ENCODE measurements around the gene WTAP.
"Not testable (repeated sequence)": the region's sequence is repeated elsewhere in the genome, so short reads cannot be mapped to it uniquely, and the experiment has no call there.

Gene WTAP

DNA sequence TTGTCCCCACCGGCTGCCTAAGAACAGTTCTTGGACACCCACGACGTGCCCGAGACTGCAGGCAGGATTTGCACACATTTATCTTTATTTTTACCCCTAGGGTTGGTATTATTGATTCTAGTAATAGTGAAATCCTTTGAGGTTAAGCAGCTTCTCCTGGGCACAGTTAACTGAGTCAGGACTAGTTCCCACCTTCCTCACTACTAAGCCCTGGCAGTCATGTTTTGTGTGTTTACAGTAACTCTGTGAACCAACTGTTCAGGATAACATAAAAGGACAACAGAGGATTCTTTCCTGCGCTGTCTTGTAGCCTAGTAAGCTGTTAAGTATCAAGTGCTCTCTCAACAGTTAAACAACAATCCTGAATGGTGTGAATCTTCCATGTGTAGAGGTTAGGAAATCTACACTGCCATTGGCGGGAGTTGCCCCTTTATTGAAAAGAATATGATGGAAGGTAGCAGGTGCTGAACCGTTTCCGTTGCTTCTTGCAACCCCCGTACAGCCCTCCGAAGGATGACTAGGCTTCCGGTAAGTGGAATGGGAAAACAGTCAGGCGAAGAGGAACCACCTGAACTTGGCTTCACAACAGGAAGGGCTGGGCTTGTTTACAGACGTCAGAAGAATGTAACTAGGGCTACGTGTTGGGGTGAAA is 33.3 kb upstream of the WTAP start:
- DNase-seq: peak; percentile 84

GRCh38 chr6:159695984-159696383 is 31.3 kb upstream of the WTAP start:
- DNase-seq: no peak

- DNase-seq: no peak
Observed at GRCh38 chr6:159700970-159701369, 26.3 kb upstream of the WTAP start.

DNA sequence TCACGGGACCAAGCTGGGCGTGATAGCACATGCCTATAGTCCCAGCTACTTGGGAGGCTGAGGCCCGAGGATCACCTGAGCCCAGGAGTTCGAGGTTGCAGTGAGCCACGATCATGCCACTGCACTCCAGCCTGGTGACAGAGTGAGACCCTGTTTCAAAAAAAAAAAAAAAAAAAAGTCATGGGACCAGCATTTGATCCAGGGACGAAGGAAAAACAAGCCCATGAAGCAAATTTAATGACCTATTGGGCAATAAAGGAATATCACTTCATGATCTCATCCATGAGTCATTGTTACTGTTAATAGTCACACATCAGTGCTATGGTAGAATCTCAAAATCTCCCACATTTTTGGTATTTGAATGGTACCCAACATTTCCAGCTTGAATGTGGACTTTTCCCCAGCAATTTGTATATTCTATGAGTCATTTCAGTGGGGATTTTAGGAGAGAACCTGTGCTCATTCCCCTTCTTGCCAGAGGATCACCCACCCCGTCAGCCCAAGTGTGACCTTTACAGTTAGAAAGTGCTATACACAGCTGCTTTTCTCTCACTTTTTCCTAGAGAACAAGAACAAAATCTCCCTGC is 25.8 kb upstream of the WTAP start:
- DNase-seq: no peak

DNA sequence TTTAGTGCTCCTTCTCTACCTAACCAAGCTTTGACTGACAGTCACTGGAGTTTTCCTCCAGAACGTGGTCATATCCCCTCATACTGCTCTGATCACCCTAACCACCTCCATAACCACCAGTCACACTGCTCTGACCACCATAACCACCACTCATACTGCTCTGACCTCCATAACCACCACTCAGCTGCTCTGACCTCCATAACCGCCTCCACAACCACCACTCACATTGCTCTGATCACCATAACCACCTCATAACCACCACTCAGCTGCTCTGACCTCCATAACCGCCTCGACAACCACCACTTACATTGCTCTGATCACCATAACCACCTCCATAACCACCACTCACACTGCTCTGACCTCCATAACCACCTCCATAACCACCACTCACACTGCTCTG is 16.7 kb upstream of the WTAP start:
- not testable (repeated sequence) for DNase-seq

DNA sequence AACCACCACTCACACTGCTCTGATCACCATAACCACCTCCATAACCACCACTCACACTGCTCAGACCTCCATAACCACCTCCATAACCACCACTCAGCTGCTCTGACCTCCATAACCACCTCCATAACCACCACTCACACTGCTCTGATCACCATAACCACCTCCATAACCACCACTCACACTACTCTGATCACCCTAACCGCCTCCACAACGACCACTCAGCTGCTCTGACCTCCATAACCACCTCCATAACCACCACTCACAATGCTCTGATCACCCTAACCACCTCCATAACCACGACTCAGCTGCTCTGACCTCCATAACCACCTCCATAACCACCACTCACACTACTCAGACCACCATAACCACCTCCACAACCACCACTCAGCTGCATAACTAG is 14.9 kb upstream of the WTAP start:
- DNase-seq: not testable (repeated sequence)

DNA sequence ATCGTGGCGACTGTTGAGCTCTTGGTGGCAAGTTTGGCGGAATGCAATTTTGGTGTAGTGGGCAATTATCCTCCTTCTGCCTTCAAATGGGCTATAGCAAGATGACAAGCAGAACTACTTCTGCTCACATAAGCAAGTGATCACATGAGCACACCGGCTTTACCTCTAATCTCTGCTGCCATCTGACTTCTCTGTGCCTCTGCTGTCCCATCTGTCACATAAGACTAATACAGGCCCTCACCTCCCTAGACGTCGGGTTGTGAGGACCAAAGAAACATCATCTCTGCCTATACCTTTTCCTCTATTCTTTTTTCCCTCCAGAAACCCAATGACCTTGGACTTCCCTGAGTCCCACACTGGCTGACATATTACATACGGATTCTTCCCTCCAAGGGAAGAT is 13.3 kb upstream of the WTAP start:
- no peak for DNase-seq

- no peak for DNase-seq
Observed at GRCh38 chr6:159714404-159714803, 12.9 kb upstream of the WTAP start.

DNA sequence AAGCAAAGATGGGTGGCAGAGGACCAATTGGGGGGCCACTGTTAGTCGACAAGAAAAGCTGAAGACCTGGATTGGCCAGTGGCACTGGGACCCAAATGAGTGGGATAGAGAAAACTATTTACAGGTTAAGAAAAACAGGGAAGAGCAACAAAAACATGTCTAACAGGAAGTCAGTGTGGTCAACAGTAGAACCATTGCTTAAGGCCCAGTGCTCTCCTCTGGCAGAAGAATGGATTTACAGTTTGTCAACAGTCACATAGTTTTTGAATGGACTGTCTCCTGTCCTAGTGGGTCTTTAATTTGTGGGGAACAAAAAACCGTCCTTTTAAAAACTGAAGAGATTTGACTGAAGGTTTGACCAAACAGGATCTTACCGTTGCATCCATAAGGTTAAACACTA is 12.1 kb upstream of the WTAP start:
- no peak for DNase-seq

- DNase-seq: no peak
Observed at GRCh38 chr6:159715605-159716004, 11.7 kb upstream of the WTAP start.

DNA sequence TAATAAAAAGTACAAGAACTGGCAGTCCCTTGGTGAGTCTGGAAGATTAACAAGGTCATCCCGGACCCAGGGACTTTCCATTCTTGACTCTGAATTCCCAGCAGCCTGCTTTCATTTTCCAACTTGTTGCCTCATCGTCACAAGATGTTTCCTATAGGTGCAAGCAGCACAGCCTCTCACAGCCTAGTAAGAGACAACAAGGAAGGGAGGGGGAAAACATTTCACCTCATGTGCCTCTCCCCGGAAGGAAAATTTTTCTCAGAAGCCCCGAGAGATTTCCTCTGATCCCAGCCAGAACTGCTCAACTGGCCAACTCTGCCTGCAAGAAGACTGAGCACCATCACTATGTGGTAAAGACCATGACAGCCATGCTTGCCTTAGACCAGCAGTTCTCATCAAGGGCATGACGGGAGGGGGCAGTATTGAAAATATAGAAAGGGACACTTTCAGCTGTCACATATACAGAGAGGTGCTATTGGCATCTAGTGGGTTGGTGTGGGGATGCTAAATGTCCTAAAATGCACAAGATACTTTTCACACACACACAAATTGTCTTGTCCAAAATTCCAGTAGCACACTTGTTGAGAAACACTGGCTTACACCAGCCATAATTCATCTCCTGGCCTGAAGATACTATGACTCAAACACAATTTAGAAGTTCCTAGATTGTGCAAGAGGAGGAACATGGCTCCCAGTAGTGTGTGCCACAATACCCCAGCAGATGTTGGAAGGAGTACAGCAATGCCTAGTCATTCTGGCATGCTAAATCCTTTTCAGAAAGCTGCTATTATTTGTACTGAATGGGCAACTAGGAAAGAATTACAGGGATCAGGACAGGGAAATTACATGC is 10.8 kb upstream of the WTAP start:
- DNase-seq: peak; percentile 36

DNA sequence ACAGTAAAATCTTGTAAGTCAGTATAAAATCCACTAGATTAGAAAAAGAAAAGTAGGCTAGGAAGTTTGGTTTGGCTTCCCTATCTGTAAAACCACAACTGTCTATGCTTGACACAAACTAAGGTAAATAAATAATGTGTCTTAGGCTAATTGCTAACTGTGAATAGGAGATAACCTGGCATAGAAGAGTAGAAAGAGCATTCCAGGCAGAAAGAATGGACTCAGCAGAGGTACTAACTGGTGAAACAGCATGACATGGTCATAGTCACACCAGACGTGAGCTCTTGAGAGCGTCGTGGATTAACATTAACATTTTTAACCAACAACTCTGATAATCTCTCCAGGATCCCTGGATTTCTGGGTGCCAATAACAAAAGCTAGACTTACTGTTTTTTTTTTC is 8.7 kb upstream of the WTAP start:
- no peak for DNase-seq

- DNase-seq: no peak
Observed at GRCh38 chr6:159719287-159719686, 8.0 kb upstream of the WTAP start.

DNA sequence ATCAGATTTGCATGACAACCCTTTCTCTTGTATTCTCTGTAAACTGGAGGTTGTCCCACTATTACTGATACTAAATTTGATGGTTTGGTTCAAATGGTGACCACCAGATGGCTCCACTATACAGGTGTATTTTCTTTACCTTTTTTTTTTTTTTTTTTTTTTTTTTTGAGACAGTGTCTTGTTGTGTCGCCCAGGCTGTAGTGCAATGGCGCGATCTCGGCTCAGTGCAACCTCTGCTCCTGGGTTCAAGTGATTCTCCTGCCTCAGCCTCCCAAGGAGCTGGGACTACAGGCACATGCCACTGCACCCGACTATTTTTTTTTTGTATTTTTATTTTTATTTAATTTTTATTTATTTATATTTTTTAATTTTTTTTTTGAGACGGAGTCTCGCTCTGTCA is 6.6 kb upstream of the WTAP start:
- DNase-seq: no peak

GRCh38 chr6:159721981-159722380 is 5.3 kb upstream of the WTAP start:
- DNase-seq: not testable (repeated sequence)

- DNase-seq: no peak
Observed at GRCh38 chr6:159722655-159723054, 4.7 kb upstream of the WTAP start.

DNA sequence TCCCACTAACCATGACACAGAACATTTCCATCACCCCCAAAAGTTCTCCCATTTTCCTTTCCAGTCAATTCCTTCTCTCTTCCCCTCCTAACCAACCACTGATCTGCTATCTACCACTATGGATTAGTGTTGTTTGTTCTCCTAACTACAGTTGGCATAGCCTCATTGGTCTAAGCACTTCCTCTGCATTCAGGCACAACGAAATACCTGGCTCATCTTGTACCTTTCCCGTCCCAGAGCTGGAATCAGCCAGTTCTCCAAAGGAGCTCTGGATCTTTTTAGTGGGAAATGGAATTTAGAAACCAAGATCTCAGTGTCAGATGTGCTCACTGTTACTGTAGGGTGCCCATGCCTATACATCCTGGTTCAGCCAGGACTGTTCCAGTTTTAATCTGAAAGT is 4.0 kb upstream of the WTAP start:
- no peak for DNase-seq

DNA sequence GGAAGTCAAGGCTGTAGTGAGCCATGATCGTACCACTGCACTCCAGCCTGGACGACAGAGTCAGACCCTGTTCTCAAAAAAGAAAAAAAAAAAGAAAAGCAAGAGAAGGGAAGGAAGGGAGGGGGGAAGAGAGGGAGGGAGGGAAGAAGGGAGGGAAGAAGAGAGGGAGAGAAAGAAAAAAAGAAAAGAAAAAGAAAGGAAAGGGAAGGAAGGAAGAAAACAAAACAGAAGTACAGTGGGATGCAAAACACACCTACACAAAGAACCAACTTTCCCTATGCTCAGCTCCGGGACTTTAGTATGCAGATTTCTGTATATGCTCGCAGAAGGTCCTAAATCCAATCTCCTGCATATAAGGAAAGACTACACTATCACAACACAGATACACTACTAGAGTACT is 2.5 kb upstream of the WTAP start:
- DNase-seq: no peak

DNA sequence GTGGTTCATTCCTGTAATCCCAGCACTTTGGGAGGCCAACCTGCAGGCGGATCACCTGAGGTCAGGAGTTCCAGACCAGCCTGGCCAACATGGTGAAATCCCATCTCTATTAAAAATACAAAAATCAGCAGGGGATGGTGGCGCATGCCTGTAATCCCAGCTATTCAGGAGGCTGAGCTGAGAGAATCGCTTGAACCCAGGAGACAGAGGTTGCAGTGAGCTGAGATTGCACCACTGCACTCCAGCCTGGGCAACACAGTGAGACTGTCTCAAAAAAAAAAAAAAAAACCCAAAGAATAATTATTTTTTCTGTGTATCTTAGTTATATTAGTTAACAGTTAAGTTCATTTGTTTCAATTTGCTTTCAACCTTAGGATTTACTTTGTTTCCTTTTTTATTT is 2.1 kb upstream of the WTAP start:
- DNase-seq: not testable (repeated sequence)

DNA sequence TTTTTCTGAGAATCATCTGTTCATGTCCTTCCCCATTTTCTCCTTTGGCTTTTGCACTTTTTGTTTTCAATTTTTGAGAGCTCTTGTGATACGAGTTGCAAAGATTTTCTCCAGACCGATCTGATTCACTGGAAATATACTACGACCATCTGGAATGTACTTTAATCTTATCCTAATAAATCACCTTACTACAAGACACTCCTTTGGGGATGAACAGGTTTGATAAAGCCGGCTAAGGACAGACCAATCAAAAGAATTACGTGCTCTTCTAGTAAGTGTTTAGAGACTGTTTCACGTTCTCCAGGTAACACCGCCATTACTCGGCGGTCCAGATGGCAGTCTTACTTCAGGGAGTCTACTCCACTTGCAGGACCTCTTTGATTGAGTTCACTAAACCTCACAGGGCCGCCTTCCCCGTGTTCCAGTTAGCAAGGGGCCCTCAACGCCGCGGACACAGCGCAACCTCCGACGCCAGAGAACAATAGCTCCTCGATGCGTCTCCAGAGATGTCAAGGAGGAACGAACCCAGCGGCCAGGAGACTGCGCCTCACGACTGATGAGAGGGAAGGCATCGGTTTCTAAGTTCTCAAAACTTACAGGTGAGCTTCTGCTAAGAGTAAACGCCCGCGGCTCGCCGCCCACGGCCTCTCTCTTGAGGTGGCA is 920 bp upstream of the WTAP start:
- no peak for DNase-seq

DNA sequence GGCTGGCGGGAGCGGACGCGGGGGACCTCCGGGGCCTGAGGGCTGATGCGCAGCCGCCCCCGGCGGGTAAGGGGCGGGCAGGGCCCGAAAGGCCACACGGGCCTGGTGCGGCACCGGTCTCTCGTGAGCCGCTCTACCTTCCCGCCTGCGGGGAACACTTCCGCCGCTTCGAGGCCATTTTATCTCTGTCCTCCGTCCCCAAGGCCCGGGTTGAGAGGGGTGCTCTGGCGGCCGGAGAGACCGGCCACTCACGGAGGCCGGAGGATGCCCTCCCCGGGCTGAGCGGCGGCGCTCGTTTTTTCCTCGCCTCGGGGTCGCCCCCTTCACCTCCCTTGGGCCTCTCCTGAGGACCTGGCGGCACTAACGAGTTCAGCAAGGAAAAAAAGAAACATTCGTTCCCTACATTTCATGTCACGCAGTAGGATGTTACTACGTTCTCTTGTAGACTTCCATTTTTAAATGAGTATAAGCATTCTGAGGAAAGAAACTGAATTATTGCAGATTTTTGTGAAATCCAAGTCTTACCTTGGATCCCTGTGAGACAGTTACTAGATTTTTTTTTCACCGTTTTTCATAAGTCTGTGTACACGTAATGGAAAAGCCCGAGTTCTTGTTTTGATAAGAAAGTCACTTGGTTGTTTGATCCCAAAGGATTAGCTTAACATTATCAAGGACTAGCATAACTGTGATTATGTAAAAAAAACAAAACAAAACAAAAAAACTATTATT is 575 bp downstream of the WTAP start:
- no peak for DNase-seq

GRCh38 chr6:159728531-159728964 is 1.2 kb downstream of the WTAP start:
- no peak for DNase-seq

All from CD4-positive, alpha-beta T cell treated with Interferon gamma for 1 hour (primary cell).